NB4 (cell line): ENCODE data around the gene LNPEP.

Source experiments
- POLR2A ChIP-seq: IDR thresholded peaks from 2 replicates; pipeline ENCODE4 v1.6.1; 2011; ENCODE audit warnings: mild to moderate bottlenecking; ENCODE audit not compliant: insufficient read length; ENCODE audit errors: extremely low read depth
- TF ChIP-seq, protein P1 (sequence below): IDR thresholded peaks from one replicate; pipeline ENCODE4 v1.5.1; 2012; ENCODE audit warnings: low read depth, low read length

DNA sequence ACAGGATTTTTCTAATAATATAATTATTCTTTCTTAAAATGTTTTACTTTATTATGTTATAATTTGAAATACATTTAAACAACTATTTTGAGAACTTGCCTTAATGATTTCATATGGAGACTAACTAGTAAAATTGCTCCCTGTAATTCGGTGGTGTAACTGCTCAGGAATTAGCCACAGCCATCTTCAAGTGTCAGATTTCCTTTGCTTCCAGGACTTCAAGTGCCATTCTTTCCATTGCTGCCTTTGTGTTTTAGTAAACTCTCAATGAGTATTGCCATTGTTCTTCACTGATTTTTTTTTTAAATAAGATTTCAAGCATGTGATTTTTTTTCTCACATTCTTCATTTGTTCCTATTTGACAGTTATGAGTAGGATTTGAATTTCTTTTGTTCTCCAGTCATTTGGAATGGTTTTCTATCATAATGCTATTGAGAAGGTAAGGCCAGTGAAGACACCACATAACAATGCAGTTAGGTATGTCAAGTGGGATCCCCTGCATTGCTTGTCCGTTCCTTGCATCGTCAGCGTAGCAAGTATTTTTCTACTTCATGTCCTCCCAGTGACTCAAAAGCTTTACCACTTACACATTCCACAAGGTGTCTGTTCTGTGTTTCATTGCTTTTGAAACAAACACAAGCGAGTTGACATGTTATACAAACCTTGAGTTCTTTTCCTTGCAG is 83.7 kb downstream of the LNPEP start:
- TF ChIP-seq, protein P1, sequence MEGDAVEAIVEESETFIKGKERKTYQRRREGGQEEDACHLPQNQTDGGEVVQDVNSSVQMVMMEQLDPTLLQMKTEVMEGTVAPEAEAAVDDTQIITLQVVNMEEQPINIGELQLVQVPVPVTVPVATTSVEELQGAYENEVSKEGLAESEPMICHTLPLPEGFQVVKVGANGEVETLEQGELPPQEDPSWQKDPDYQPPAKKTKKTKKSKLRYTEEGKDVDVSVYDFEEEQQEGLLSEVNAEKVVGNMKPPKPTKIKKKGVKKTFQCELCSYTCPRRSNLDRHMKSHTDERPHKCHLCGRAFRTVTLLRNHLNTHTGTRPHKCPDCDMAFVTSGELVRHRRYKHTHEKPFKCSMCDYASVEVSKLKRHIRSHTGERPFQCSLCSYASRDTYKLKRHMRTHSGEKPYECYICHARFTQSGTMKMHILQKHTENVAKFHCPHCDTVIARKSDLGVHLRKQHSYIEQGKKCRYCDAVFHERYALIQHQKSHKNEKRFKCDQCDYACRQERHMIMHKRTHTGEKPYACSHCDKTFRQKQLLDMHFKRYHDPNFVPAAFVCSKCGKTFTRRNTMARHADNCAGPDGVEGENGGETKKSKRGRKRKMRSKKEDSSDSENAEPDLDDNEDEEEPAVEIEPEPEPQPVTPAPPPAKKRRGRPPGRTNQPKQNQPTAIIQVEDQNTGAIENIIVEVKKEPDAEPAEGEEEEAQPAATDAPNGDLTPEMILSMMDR, result no peak
- no peak for TF ChIP-seq POLR2A
